Suprapubic skin (tissue), 4 donors: ENCODE measurements around the gene PMVK. TPM values are rescaled to one million over a fixed set of nuclear protein-coding genes. Genes with fewer than 3 reads are reported as not detected.

Experiments
- DNase-seq, 2 donors: peaks; one replicate each; pipeline ENCODE4 v3.0.0-alpha.2; 2019; ENCODE audit warnings: low spot score in 2 of 2
- H3K27ac ChIP-seq: fragments of 200-600 bp; sonication (generic); one replicate; pipeline ENCODE4 v1.5.1; 2019
- H3K27me3 ChIP-seq: fragments of 200-600 bp; sonication (generic); one replicate; pipeline ENCODE4 v1.5.1; 2019
- H3K36me3 ChIP-seq: fragments of 200-600 bp; sonication (generic); one replicate; pipeline ENCODE4 v1.5.1; 2019
- H3K4me1 ChIP-seq: fragments of 200-600 bp; sonication (generic); one replicate; pipeline ENCODE4 v1.5.1; 2019
- H3K4me3 ChIP-seq: fragments of 200-600 bp; sonication (generic); one replicate; pipeline ENCODE4 v1.5.1; 2019; ENCODE audit warnings: mild to moderate bottlenecking
- H3K9me3 ChIP-seq: fragments of 200-600 bp; sonication (generic); one replicate; pipeline ENCODE4 v1.5.1; 2019
- EP300 ChIP-seq: sonication (generic); formaldehyde crosslinking; IDR thresholded peaks from one replicate; pipeline ENCODE4 v1.6.1; 2017; ENCODE audit warnings: antibody characterized with exemption
- POLR2A ChIP-seq, 2 donors: fragments of 450-650 bp; IDR thresholded peaks; one replicate each; pipeline ENCODE4 v1.6.1; 2017; ENCODE audit warnings: antibody characterized with exemption in 2 of 2, mild to moderate bottlenecking in 2 of 2, moderate library complexity in 2 of 2
- POLR2AphosphoS5 ChIP-seq, 3 donors: sonication (generic); formaldehyde crosslinking; IDR thresholded peaks; one replicate each; pipeline ENCODE4 v1.6.1; 2017; ENCODE audit warnings: antibody characterized with exemption in 3 of 3
- WGBS: methylation state at CpG from one replicate; pipeline ENCODE4 v1.1.5; 2018; 5-methylcytosine and 5-hydroxymethylcytosine counted together
- total RNA-seq, 4 donors: library from RNA; depleted of rRNA; stranded (reverse); fragments of >200 nt; gene quantifications; one replicate each; pipeline ENCODE4 v1.1.0, GENCODE V29; 2016
- TF ChIP-seq, protein P1 (sequence below), 2 donors: fragments of 200-600 bp in 1 of 2; fragments of 450-650 bp in 1 of 2; sonication (generic) in 1 of 2; IDR thresholded peaks; one replicate each; pipeline ENCODE4 v1.5.1; 2016 to 2019; ENCODE audit warnings: antibody characterized with exemption in 2 of 2, mild to moderate bottlenecking in 1 of 2, moderate library complexity in 1 of 2

PMVK gene
- total RNA-seq, 4 donors from 2014 or later = 19.3 to 38.0 (median 28.8) TPM

DNA sequence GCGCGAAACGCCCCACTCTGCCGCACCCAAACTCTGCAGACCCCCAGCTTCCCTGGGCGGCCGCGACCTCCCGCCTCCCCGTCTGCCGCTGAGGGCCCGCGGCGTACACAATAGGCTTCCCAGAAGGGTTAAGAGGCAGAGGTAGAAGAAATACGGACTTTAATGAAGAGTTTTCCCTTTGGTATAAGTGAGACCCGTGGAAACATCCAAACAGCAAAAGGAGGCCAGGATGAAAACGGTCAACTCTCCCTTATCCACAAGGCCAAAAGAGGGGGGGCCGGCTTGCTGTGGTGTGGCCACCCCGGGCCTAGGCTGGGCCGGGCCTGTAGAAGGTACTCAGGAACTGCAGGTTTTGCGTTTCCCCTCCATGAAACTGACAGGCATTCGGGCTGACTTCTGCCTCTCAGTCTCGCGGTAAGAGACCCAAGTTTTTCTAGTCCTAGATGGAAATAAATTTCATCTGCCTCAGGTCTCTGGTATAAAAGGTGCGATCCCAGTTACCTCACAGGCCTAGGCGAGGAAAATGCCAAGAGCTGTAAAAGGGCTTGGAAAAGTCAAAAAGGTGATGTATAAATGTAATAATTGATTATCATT, 25.7 kb upstream of the PMVK start:
- 6% methylated on average over 11 of the region's 25 CpGs for WGBS
- DNase-seq = no peak
- H3K4me1 ChIP-seq = peaks cover 42% of the 10 kb centered on the region

DNA sequence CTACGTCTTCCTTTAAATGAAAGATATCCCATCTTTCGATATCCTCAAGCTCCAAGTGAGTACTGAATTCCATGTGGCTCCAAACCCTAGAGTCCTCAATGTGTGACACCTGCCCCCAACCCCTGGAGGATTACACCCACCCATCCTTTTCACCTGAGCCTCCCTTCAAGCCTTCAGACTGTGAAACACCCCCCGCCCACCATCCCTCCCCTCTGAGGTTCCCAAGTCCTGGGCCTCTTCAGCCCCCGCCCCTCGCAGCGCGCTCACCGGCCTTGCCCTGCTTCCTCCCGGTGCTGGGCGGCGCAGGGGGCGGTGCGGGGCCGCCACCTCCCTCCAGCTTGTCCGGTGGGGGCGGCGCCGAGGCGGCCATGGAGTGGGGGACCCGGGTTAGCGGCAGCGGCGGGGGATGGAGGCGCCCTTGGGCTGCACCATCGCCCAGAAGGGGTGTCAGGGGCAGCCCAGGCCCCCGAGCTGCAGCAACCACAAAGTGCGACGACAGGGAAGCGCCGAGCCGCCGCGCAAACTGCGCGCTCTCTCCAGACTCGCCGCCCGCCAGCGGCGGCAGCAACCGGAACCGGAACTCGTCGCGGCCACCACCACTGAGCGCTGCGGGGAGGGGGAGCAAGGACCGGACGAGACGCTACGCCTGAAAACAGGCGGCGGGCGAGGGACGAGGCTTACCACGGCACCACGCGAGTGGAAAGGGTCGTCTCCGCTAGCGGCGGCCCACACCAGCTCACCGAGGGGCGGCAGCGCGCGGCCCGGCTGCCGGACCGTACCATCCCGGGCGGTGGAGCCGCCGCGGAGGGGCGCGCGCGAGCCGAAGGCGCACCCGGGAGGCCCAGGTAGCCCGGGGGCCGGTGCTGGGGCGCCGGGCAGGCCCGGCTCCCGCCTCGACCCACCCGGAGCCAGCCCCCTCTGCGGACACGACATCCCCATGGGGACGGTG, 25.0 kb upstream of the PMVK start, which contains the start of gene PYGO2:
Gene PYGO2, minus strand, starts transcription at position 576 of the 949 bp plus-strand sequence. Its CDS starts 206 bp downstream, at position 370.
- H3K27ac ChIP-seq = peak within 1 kb of the TSS; percentile 99
- peak; percentile 88 for DNase-seq
- H3K4me3 ChIP-seq = peak within 1 kb of the TSS; percentile 90
- H3K27me3 ChIP-seq = no peaks in the 10 kb centered on the region
- WGBS = under 1% methylated on average over 23 of the region's 93 CpGs
- TF ChIP-seq, protein P1, sequence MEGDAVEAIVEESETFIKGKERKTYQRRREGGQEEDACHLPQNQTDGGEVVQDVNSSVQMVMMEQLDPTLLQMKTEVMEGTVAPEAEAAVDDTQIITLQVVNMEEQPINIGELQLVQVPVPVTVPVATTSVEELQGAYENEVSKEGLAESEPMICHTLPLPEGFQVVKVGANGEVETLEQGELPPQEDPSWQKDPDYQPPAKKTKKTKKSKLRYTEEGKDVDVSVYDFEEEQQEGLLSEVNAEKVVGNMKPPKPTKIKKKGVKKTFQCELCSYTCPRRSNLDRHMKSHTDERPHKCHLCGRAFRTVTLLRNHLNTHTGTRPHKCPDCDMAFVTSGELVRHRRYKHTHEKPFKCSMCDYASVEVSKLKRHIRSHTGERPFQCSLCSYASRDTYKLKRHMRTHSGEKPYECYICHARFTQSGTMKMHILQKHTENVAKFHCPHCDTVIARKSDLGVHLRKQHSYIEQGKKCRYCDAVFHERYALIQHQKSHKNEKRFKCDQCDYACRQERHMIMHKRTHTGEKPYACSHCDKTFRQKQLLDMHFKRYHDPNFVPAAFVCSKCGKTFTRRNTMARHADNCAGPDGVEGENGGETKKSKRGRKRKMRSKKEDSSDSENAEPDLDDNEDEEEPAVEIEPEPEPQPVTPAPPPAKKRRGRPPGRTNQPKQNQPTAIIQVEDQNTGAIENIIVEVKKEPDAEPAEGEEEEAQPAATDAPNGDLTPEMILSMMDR (IDR thresholded peaks at IDR 0.05) = peak; percentile 36 to 71
- TF ChIP-seq POLR2A (IDR thresholded peaks at IDR 0.05) (peak in 1 of 2 donors; percentile 29), POLR2AphosphoS5 (IDR thresholded peaks at IDR 0.05) (peak in 2 of 3 donors; percentile 54 to 76), EP300 (no peak)
- H3K36me3 ChIP-seq = peaks cover 55% of the 10 kb centered on the region
- no peaks in the 10 kb centered on the region for H3K9me3 ChIP-seq
- peaks cover 50% of the 10 kb centered on the region for H3K4me1 ChIP-seq

More for the DNA sequence above, 25.7 kb upstream of the PMVK start:
- peak overlapping the region; percentile 90 for H3K4me3 ChIP-seq
- peak overlapping the region; percentile 99 for H3K27ac ChIP-seq
- TF ChIP-seq POLR2A (IDR thresholded peaks at IDR 0.05) (no peak), POLR2AphosphoS5 (IDR thresholded peaks at IDR 0.05) (no peak), EP300 (no peak)
- TF ChIP-seq, protein P1 (IDR thresholded peaks at IDR 0.05) = no peak
- H3K36me3 ChIP-seq = peaks cover 62% of the 10 kb centered on the region
- H3K27me3 ChIP-seq = no peaks in the 10 kb centered on the region
- H3K9me3 ChIP-seq = no peaks in the 10 kb centered on the region

DNA sequence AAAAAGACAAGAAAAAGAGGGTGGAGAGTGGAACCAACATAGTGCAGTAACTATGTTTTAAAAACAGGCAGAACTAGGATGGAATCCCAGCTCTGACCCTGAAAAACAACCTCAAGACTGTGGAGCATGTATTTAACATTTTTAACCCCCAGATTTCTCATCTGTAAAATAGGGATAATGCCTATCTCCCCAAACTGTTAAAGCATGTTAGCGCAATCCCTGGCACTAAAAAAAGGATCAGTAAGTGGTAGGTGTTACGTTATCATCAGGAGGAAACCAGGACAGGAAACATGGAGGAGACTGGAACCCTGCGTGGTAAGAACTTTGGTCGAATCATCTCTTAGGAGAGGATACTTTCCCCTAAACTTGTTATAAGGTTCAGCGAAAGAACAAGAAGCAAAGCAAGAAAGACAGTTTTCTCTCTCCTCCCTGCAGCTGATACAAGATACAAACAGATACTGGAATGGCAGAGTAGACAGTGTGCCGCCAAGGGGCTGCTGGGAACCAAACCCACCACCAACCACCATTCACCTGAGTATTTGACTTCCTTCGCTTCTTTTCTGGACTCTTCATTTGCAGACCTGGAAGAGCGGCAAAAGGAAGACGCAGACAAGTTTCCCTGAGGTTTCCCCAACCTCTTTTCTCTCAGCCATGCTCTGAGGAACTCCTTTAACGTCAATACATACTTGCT, 24.1 kb upstream of the PMVK start:
- Histone ChIP-seq H3K9me3 (no peaks in the 10 kb centered on the region), H3K4me1 (peaks cover 53% of the 10 kb centered on the region), H3K4me3 (peak overlapping the region; percentile 90), H3K27ac (peak overlapping the region; percentile 99), H3K27me3 (no peaks in the 10 kb centered on the region), H3K36me3 (peaks cover 46% of the 10 kb centered on the region)
- whole genome bisulfite sequencing = 26% methylated on average over 10 of the region's 10 CpGs
- no peak for DNase-seq
- TF ChIP-seq POLR2A (IDR thresholded peaks at IDR 0.05) (no peak), EP300 (no peak), POLR2AphosphoS5 (IDR thresholded peaks at IDR 0.05) (no peak)
- TF ChIP-seq, protein P1 (IDR thresholded peaks at IDR 0.05) = no peak

DNA sequence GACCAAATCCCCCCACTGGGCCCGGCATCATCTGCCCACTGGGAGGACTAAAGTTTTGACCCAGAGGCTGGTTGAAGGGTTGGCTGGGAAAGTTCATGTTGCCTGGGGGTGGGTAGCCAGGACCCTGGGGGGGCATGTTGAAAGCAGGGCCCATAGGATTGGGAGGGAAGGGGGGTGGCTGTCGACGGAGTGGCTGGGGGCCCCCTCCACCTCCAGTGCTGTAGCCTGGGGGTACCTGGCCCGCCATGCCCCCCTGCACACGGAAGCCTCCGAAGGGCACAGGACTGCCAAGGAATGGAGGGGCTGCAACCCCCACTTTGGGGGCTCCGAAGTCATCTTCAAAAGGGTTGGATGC, 22.9 kb upstream of the PMVK start:
- no peak for DNase-seq
- Histone ChIP-seq H3K36me3 (peaks cover 34% of the 10 kb centered on the region), H3K4me3 (no peak overlapping the region), H3K9me3 (no peaks in the 10 kb centered on the region), H3K27me3 (no peaks in the 10 kb centered on the region), H3K4me1 (peaks cover 65% of the 10 kb centered on the region), H3K27ac (no peak overlapping the region)
- TF ChIP-seq, protein P1 (IDR thresholded peaks at IDR 0.05) = no peak
- TF ChIP-seq POLR2AphosphoS5 (IDR thresholded peaks at IDR 0.05) (no peak), POLR2A (IDR thresholded peaks at IDR 0.05) (no peak), EP300 (no peak)
- WGBS = 89% methylated on average over 6 of the region's 7 CpGs
